NCI-H748 (cell line): ENCODE results near the gene RSPRY1.

Experiments used
- DNase-seq: peaks from one replicate; lab custom pipeline; 2025; ENCODE audit not compliant: unreplicated experiment; lab: John Stamatoyannopoulos, UW

Gene RSPRY1

DNA sequence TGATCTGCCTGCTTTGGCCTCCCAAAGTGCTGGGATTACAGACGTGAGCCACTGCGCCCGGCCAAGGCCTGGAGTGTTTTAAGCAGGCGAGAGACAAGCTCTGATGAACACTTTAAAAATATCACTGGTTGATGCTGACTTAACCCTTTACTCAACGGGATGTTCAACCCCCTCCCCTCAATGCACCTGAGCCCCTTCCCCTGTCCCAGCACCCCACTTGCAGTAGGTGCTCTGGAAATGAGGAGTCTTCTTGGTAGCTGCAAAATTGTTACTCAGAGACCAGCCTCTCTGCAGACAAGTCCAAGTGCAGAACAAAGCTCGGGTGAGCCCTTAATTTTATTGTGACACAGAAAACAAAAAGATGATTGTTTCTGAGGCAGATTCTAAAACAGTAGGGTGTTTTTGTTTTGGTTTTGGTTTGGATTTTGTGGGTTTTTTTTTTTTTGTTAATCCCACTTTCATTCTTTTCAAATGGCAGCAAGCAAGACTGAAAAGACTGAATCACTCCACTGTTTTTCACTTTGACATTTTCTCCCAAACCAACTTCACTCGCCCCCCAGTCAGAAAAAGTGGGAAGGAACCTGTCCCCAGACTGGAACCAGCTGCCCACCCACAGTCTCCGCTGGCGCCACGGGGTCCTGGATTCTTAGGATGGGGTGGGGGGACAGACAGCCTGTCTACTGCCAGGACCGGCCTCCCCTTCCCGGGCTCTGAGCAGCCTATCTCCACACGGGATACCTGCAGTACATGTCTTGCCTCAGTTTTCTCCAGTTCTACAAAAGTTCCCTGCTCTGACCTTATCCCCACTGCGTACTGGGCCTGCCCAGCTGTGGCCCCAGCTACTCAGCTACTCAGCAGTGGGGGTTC lies 103.5 kb downstream of the RSPRY1 start:
- no peak for DNase-seq
